Naive thymus-derived CD4-positive, alpha-beta T cell (primary cell): ENCODE measurements around the gene SLC2A1. TPM values are rescaled to one million over a fixed set of nuclear protein-coding genes. Genes with fewer than 3 reads are reported as not detected.

Experiments used
- ATAC-seq: fragments of 150-1000 bp; cut with Tn5 transposase; 2 replicates; pipeline ENCODE4 v1.10.0; 2021; ENCODE audit warnings: mild to moderate bottlenecking, moderate library complexity
- CTCF ChIA-PET: fragments of 350-600 bp; sonication (Branson Sonifier 250); formaldehyde crosslinking; loops from one replicate; lab custom pipeline; 2021; ENCODE audit warnings: antibody characterized with exemption; lab: Charles Lee
- POLR2A ChIA-PET: fragments of 350-600 bp; sonication (Branson Sonifier 250); formaldehyde crosslinking; loops from one replicate; lab custom pipeline; 2021; ENCODE audit warnings: antibody characterized with exemption, inconsistent platforms; lab: Charles Lee
- DNase-seq, 9 donors: peaks; one replicate each; pipeline versions ENCODE4 v3.0.0 to v3.0.0-alpha.2; 2020 to 2022; ENCODE audit warnings: mixed read lengths in 1 of 9
- H3K27ac ChIP-seq: one replicate; pipeline ENCODE4 v1.7.0; 2013; ENCODE audit warnings: mild to moderate bottlenecking, low read depth, low read length, moderate library complexity
- H3K27me3 ChIP-seq, 2 donors: one replicate each; pipeline ENCODE4 v1.7.0; 2013; ENCODE audit warnings: low read length in 2 of 2, mild to moderate bottlenecking in 2 of 2, moderate library complexity in 2 of 2; ENCODE audit not compliant: control insufficient read depth in 2 of 2, insufficient read depth in 2 of 2
- H3K36me3 ChIP-seq, 3 experiments: 1 replicate in 2 of 3; 2 replicates in 1 of 3; pipeline ENCODE4 v1.7.0; 2013; ENCODE audit warnings: low read length in 3 of 3, mild to moderate bottlenecking in 3 of 3, moderate library complexity in 1 of 3; ENCODE audit not compliant: insufficient read depth in 3 of 3, control insufficient read depth in 2 of 3
- H3K4me1 ChIP-seq, 2 donors: one replicate each; pipeline ENCODE4 v1.7.0; 2013; ENCODE audit warnings: low read length in 2 of 2, mild to moderate bottlenecking in 2 of 2, moderate library complexity in 1 of 2; ENCODE audit not compliant: control insufficient read depth in 2 of 2, insufficient read depth in 2 of 2
- H3K4me3 ChIP-seq: 2 replicates; pipeline ENCODE4 v1.7.0; 2013; ENCODE audit warnings: mild to moderate bottlenecking, low read length
- H3K9me3 ChIP-seq, 3 experiments: 1 replicate in 2 of 3; 2 replicates in 1 of 3; pipeline ENCODE4 v1.7.0; 2013; ENCODE audit warnings: low read length in 3 of 3; ENCODE audit not compliant: control insufficient read depth in 2 of 3
- H3K27ac Mint-ChIP-seq, 9 donors: one replicate each; pipeline ENCODE4 v1.8.0; 2020 to 2022; ENCODE audit warnings: mixed read lengths in 9 of 9, mild to moderate bottlenecking in 8 of 9, moderate library complexity in 5 of 9, inconsistent platforms in 2 of 9
- H3K27me3 Mint-ChIP-seq, 5 donors: one replicate each; pipeline ENCODE4 v1.8.0; 2021 to 2022; ENCODE audit warnings: mixed read lengths in 5 of 5, mild to moderate bottlenecking in 1 of 5
- H3K36me3 Mint-ChIP-seq, 5 donors: one replicate each; pipeline ENCODE4 v1.8.0; 2020 to 2022; ENCODE audit warnings: mixed read lengths in 5 of 5, mild to moderate bottlenecking in 3 of 5, inconsistent platforms in 1 of 5
- H3K4me1 Mint-ChIP-seq, 7 donors: one replicate each; pipeline ENCODE4 v1.8.0; 2020 to 2022; ENCODE audit warnings: mixed read lengths in 7 of 7, mild to moderate bottlenecking in 3 of 7, inconsistent platforms in 1 of 7
- H3K4me3 Mint-ChIP-seq, 10 donors: one replicate each; pipeline ENCODE4 v1.8.0; 2020 to 2022; ENCODE audit warnings: mild to moderate bottlenecking in 10 of 10, mixed read lengths in 10 of 10, moderate library complexity in 6 of 10, inconsistent platforms in 2 of 10
- H3K9me3 Mint-ChIP-seq, 11 donors: one replicate each; pipeline ENCODE4 v1.8.0; 2020 to 2022; ENCODE audit warnings: mixed read lengths in 11 of 11, mild to moderate bottlenecking in 4 of 11, inconsistent platforms in 1 of 11, moderate library complexity in 1 of 11
- intact Hi-C, 2 donors: fragments of 100-400 bp; cut with micrococcal nuclease; formaldehyde crosslinking; loops; one replicate each; pipeline ENCODE4 v1.15.1; 2023
- polyA plus RNA-seq, 2 donors: library from polyadenylated mRNA; unstranded; fragments of 300-500 nt; fragmentation: Illumina TruSeq; gene quantifications; one replicate each; pipeline ENCODE4 v1.2.3, GENCODE V29; 2021
- total RNA-seq, 6 experiments: library from RNA in 5 of 6; stranded (reverse) in 5 of 6; gene quantifications; 1 replicate in 5 of 6; 2 replicates in 1 of 6; pipeline ENCODE4 v1.2.3 and lab custom pipeline; 2021 to 2026

SLC2A1 gene
- total and polyA plus RNA-seq, 7 experiments from 2014 or later = 16.6 to 123 (median 45.5) TPM

DNA sequence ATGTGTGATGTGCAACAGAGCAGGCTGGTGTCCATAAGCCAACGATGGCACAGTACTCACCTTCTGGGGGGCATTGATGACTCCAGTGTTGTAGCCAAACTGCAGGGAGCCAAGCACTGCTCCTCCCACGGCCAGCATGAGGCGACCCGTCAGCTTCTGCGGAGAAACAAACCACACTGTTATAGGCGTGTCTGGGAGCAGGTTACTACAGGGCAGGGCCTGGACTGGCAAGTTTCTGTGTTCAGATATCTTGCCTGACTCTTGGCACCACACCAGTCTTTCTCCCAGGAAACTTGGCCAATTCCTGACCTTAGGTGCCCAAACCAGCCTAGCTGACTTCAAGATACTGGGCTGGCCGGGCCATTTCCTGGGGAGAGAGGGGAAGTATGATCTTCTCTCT, 15.5 kb downstream of the SLC2A1 start:
- H3K36me3 Mint-ChIP-seq = peaks cover 7 to 49% (median 29%) of the 10 kb centered on the region in 5 donors
- intact Hi-C loops = loop anchor here (1.0 kb wide), 2 partner anchors 8 to 11 kb away; no protein-coding TSS in a partner anchor

DNA sequence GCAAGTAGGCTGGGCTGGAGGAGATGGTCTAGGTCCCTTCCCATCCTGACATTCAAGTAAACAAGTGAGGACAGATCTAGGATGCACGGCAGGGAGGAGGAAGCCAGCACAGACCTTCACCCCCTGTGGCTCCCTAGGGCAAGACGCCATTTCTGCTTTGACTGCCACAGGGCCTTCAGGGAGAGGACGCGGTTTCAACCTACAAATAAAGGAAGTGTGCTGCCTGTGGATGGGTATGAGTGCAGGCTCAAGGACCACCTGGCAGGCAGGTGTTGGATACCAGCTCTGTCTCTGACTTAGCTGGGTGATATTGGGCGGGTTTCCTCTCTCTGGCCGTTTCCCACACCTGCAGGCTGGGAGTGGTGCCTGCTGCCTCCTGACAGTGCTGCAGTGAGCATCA, 16.2 kb downstream of the SLC2A1 start:
- Histone ChIP-seq H3K4me3 (no peak overlapping the region), H3K9me3 (no peaks in the 10 kb centered on the region), H3K27me3 (no peaks in the 10 kb centered on the region), H3K36me3 (peaks cover 9 to 53% (median 14%) of the 10 kb centered on the region in 3 experiments), H3K27ac (no peak overlapping the region), H3K4me1 (peaks cover 80 to 95% of the 10 kb centered on the region in 2 donors)
- ChIA-PET POLR2A (interaction anchor here (3.5 to 16.3 kb wide), 3 partner anchors 10 to 17 kb away, joined by 16 to 134 read pairs (median 92); no protein-coding TSS in a partner anchor), CTCF (no interaction called here)
- no peaks in the 10 kb centered on the region for H3K9me3 Mint-ChIP-seq
- H3K27ac Mint-ChIP-seq = peak overlapping the region; percentile 69 to 95 (median 87)
- H3K4me1 Mint-ChIP-seq = peaks cover 84 to 99% (median 97%) of the 10 kb centered on the region in 7 donors
- H3K4me3 Mint-ChIP-seq = peak overlapping the region in 9 of 10 donors; percentile 42 to 79 (median 75)
- DNase-seq (peak in 1 of 9 donors; percentile 6), ATAC-seq (no peak)
- H3K27me3 Mint-ChIP-seq = no peaks in the 10 kb centered on the region
- intact Hi-C loops = no loop called here
- peaks cover 7 to 54% (median 33%) of the 10 kb centered on the region in 5 donors for H3K36me3 Mint-ChIP-seq

More for the DNA sequence above, 15.5 kb downstream of the SLC2A1 start:
- Histone ChIP-seq H3K27ac (peak overlapping the region; percentile 56), H3K4me3 (peak overlapping the region; percentile 5), H3K27me3 (no peaks in the 10 kb centered on the region), H3K9me3 (no peaks in the 10 kb centered on the region), H3K4me1 (peaks cover 78 to 92% of the 10 kb centered on the region in 2 donors), H3K36me3 (peaks cover 9 to 45% (median 14%) of the 10 kb centered on the region in 3 experiments)
- ATAC-seq (peak; percentile 61), DNase-seq (peak in 3 of 9 donors; percentile 24 to 32 (median 27))
- no peaks in the 10 kb centered on the region for H3K9me3 Mint-ChIP-seq
- H3K4me1 Mint-ChIP-seq = peaks cover 81 to 99% (median 97%) of the 10 kb centered on the region in 7 donors
- H3K27me3 Mint-ChIP-seq = no peaks in the 10 kb centered on the region
- POLR2A ChIA-PET = interaction anchor here (0.6 to 16.3 kb wide), 5 partner anchors 11 to 1919 kb away, joined by 3 to 134 read pairs (median 16); no protein-coding TSS in a partner anchor
- CTCF ChIA-PET = interaction anchor here (1.3 kb wide), 1 partner anchor 131 kb away, joined by 4 read pairs; no protein-coding TSS in a partner anchor
- H3K27ac Mint-ChIP-seq = peak overlapping the region; percentile 69 to 95 (median 87)
- peak overlapping the region; percentile 39 to 84 (median 75) for H3K4me3 Mint-ChIP-seq

- ChIA-PET POLR2A (interaction anchor here (3.5 to 16.3 kb wide), 3 partner anchors 9 to 17 kb away, joined by 16 to 134 read pairs (median 92); no protein-coding TSS in a partner anchor), CTCF (interaction anchor here (0.8 to 1.1 kb wide), 2 partner anchors 10 to 11 kb away, joined by 3 to 4 read pairs; no protein-coding TSS in a partner anchor)
- H3K4me1 ChIP-seq = peaks cover 82 to 95% of the 10 kb centered on the region in 2 donors
- Mint-ChIP-seq H3K36me3 (peaks cover 7 to 60% (median 34%) of the 10 kb centered on the region in 5 donors), H3K27me3 (no peaks in the 10 kb centered on the region), H3K4me3 (peak overlapping the region in 4 of 10 donors; percentile 9 to 78 (median 65)), H3K4me1 (peaks cover 85 to 99% (median 97%) of the 10 kb centered on the region in 7 donors), H3K9me3 (no peaks in the 10 kb centered on the region), H3K27ac (peak overlapping the region in 8 of 9 donors; percentile 69 to 95 (median 86))
- no peak overlapping the region for H3K4me3 ChIP-seq
- no peak overlapping the region for H3K27ac ChIP-seq
- no peaks in the 10 kb centered on the region for H3K9me3 ChIP-seq
- ATAC-seq = no peak
- intact Hi-C loops = no loop called here
- peak in 1 of 9 donors; percentile 3 for DNase-seq
- peaks cover 9 to 59% (median 14%) of the 10 kb centered on the region in 3 experiments for H3K36me3 ChIP-seq
- H3K27me3 ChIP-seq = no peaks in the 10 kb centered on the region
These were observed 16.9 kb downstream of the SLC2A1 start for GRCh38 chr1:42941640-42942330.

DNA sequence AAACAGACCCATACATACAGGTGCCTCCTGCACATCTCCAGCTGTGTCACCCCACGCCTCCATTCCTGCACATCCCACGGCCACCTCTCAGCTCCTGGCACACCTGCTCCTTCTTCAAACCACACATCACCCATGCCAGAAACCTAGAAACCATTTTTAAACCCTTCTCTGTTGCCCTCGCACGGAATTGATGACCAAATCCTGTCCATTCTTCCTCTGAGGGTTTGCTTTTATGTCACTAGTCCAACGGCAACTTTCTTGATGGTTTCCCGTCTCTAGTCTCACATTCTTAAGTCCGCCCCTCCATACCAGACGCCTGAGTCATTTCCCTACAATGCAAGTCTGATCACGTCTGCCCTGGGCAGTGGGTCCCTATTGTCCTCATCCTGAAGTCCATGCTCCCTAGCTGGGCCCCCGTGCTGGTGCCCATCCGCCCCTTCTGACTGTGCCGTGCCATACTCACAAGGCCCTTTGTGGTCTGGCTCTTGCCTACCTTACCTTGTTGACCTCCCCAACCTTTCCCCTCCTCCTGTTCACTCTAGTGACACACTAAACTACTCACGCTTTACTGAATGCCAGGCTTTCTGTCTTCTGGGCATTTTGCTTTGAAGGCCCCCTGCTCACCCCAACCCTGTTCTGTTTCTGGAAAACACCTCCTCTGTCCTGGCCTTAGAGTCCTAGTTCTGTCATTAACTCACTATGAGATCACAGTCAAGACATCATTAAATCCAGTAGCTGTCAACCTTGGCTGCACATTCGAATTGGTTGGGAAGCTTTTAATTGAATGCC, 17.6 kb downstream of the SLC2A1 start:
- peaks cover 9 to 57% (median 14%) of the 10 kb centered on the region in 3 experiments for H3K36me3 ChIP-seq
- H3K4me3 ChIP-seq = no peak overlapping the region
- H3K36me3 Mint-ChIP-seq = peaks cover 7 to 56% (median 34%) of the 10 kb centered on the region in 5 donors
- ChIA-PET POLR2A (interaction anchor here (3.5 to 16.3 kb wide), 3 partner anchors 9 to 16 kb away, joined by 16 to 134 read pairs (median 92); no protein-coding TSS in a partner anchor), CTCF (interaction anchor here (0.8 to 1.1 kb wide), 2 partner anchors 9 to 11 kb away, joined by 3 to 4 read pairs; no protein-coding TSS in a partner anchor)
- no peaks in the 10 kb centered on the region for H3K27me3 Mint-ChIP-seq
- H3K27ac ChIP-seq = no peak overlapping the region
- H3K4me1 ChIP-seq = peaks cover 82 to 95% of the 10 kb centered on the region in 2 donors
- no peak for DNase-seq
- no peaks in the 10 kb centered on the region for H3K9me3 ChIP-seq
- intact Hi-C loops = no loop called here
- no peaks in the 10 kb centered on the region for H3K9me3 Mint-ChIP-seq
- peaks cover 82 to 99% (median 94%) of the 10 kb centered on the region in 7 donors for H3K4me1 Mint-ChIP-seq
- peak overlapping the region in 6 of 10 donors; percentile 3 to 55 (median 14) for H3K4me3 Mint-ChIP-seq
- peak overlapping the region; percentile 71 to 95 (median 83) for H3K27ac Mint-ChIP-seq
- no peaks in the 10 kb centered on the region for H3K27me3 ChIP-seq
- ATAC-seq = no peak

DNA sequence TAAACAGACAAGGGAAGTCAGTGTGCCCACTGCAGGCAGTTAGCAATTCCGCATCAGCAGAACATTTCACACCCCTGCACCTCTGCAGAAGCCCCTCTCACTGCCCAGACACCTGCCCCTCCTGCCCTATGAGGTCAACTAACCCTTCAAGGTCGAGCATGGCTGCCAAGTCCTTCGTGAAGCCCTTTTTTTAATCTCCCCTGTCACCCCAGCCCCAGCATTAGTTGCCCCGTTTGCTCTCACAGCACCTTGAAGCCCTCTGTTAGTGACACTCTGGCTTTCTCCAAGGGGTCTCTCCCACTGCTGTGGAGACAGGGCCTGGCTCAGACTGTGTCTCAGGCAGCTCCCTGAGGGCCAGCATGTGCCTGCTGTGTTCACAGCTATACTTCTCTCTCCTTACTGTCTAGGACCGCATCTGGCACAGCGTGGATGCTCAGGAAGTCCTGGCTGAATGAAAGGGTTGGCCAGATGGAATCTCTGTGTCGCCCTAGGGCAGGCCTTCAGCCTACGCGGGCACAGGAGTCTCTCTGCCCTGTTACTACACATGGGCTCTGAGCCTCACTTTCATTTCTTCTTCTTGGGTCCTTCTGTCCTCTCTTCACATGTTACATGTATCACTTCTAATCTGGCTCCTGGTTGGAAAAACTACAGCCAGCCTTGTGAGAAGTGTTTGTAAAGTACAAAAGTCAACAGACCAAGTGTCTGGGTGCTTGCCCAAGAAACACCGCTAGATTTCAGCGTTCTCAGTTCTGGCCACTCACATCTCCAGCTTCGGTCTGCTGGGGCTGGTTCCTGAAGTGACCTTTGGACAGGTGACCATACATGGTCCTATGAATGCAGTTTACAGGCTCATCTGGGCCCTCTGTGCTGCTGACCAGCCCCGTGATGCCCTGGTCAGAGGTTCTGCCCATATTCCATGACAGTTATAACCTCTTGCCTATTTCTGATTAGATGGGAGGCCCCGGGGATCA, 19.7 kb downstream of the SLC2A1 start:
- Mint-ChIP-seq H3K9me3 (no peaks in the 10 kb centered on the region), H3K4me1 (peaks cover 77 to 99% (median 94%) of the 10 kb centered on the region in 7 donors), H3K27me3 (no peaks in the 10 kb centered on the region), H3K27ac (peak overlapping the region; percentile 26 to 95 (median 90)), H3K4me3 (peak overlapping the region in 9 of 10 donors; percentile 17 to 73 (median 26)), H3K36me3 (peaks cover 14 to 59% (median 34%) of the 10 kb centered on the region in 5 donors)
- no peak for DNase-seq
- peak overlapping the region; percentile 43 for H3K27ac ChIP-seq
- no peaks in the 10 kb centered on the region for H3K9me3 ChIP-seq
- intact Hi-C loops = no loop called here
- no peak for ATAC-seq
- CTCF ChIA-PET = no interaction called here
- H3K4me3 ChIP-seq = no peak overlapping the region
- H3K27me3 ChIP-seq = no peaks in the 10 kb centered on the region
- H3K36me3 ChIP-seq = peaks cover 9 to 57% (median 14%) of the 10 kb centered on the region in 3 experiments
- peaks cover 82 to 95% of the 10 kb centered on the region in 2 donors for H3K4me1 ChIP-seq
- POLR2A ChIA-PET = interaction anchor here (1.0 kb wide), 1 partner anchor 21 kb away, joined by 4 read pairs; no protein-coding TSS in a partner anchor
